ENCODE measurements around the gene ZNHIT2. TPM values are rescaled to one million over a fixed set of nuclear protein-coding genes. Genes with fewer than 3 reads are reported as not detected.
A peak's percentile ranks its signal among the peaks of the same experiment; 100 is the strongest.

Gene ZNHIT2
- total and polyA plus RNA-seq, 2 experiments from 2014 or later: 13.2 to 15.5 TPM

DNA sequence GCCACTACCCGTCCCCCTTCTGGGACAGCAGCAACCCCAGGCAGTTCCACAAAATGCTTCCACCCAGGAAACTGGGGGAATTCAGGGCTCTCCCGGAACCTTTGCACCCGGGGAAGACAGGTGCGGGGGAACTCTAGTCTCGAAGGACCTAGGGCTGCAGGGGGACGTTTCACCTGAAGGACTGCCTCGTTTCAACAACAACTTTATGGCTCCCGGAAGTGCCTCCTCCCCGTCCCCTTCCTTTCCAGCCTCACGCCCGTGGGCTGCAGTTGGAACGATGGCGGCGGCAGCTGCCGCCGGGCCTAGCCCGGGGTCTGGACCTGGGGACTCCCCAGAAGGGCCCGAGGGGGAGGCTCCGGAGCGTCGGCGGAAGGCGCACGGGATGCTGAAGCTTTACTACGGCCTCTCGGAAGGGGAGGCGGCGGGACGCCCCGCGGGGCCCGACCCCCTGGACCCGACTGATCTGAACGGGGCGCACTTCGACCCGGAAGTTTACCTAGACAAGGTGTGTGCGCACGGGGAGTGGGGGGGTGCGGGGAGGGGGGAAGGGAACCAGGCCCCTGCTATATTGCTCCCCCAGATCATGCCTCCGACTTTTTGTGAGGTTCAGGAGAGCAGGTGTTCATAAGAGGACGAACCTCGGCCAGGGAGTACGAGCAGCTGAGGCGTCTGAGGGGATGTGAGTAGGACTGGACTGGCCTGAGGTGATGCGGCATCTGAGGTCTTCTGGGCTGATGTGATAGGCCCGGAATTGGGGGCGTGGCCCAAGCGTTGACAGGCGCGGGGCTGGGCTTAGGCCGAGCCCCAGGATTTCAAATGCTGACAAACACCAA lies 21.3 kb downstream of the ZNHIT2 start, which contains the start of gene VPS51:
VPS51 (plus strand) TSS at position 241 of the 833 bp plus-strand sequence; CDS start at position 278, 37 bp downstream.
- Histone ChIP-seq H3K9me3 (ENCODE audit: low read depth) (no peaks in the 10 kb centered on the region), H3K27ac (peak within 1 kb of the TSS; percentile 80), H3K4me3 (peak within 1 kb of the TSS; percentile 93), H3K36me3 (ENCODE audit: low read depth) (0 out of 2 replicates have a peak, but pooled peaks cover 4% of the 10 kb centered on the region), H3K9ac (peak within 1 kb of the TSS; percentile 97), H3K79me2 (ENCODE audit: insufficient read depth) (peaks cover 47% of the 10 kb centered on the region), H3F3A (ENCODE audit: insufficient read depth) (peaks cover 11% of the 10 kb centered on the region; the same call in 1 of the 2 replicates), H3K27me3 (replicated peaks; ENCODE audit: insufficient read depth) (no peaks in the 10 kb centered on the region), H4K20me1 (ENCODE audit: insufficient read depth) (no peaks in the 10 kb centered on the region), H3K9me2 (ENCODE audit: insufficient read depth) (no peaks in the 10 kb centered on the region), H3K4me1 (ENCODE audit: insufficient read depth) (peaks cover 7% of the 10 kb centered on the region; the same call in 1 of the 2 replicates), H3K4me2 (ENCODE audit: unreplicated experiment) (peak within 1 kb of the TSS; percentile 75), H2AFZ (peak within 1 kb of the TSS; percentile 98)
- TF ChIP-seq EZH2phosphoT487 (IDR thresholded peaks at IDR 0.05; ENCODE audit: insufficient read depth, low read depth) (no peak), EZH2 (IDR thresholded peaks at IDR 0.05; ENCODE audit: insufficient read depth, poor library complexity, severe bottlenecking) (no peak)
- 1 to 6% methylated on average over 35 to 44 of the region's 52 CpGs for WGBS, 2 experiments (ENCODE audit: low coverage in 1 of 2, low lambda C conversion rate in 2 of 2, missing lambda C conversion rate in 2 of 2)
- DNase-seq: peak; percentile 96
- in situ Hi-C loops (cut with MboI): no loop called here

GRCh38 chr11:65095427-65095826 lies 22.1 kb downstream of the ZNHIT2 start:
- peak overlapping the region; percentile 97 for H3K9ac ChIP-seq
- H3K27me3 ChIP-seq (replicated peaks; ENCODE audit: insufficient read depth): no peaks in the 10 kb centered on the region
- DNase-seq: no peak
- no peaks in the 10 kb centered on the region for H3K9me2 ChIP-seq (ENCODE audit: insufficient read depth)
- WGBS, 2 experiments (ENCODE audit: low coverage in 1 of 2, low lambda C conversion rate in 2 of 2, missing lambda C conversion rate in 2 of 2): 81 to 83% methylated on average over 14 to 22 of the region's 22 CpGs
- peak overlapping the region; percentile 75 for H3K4me2 ChIP-seq (ENCODE audit: unreplicated experiment)
- peak overlapping the region; percentile 98 for H2AFZ ChIP-seq
- 0 out of 2 replicates have a peak, but pooled peaks cover 4% of the 10 kb centered on the region for H3K36me3 ChIP-seq (ENCODE audit: low read depth)
- peaks cover 7% of the 10 kb centered on the region; the same call in 1 of the 2 replicates for H3K4me1 ChIP-seq (ENCODE audit: insufficient read depth)
- no peak for TF ChIP-seq EZH2phosphoT487 (IDR thresholded peaks at IDR 0.05; ENCODE audit: insufficient read depth, low read depth)
- no peak for TF ChIP-seq EZH2 (IDR thresholded peaks at IDR 0.05; ENCODE audit: insufficient read depth, poor library complexity, severe bottlenecking)
- H4K20me1 ChIP-seq (ENCODE audit: insufficient read depth): no peaks in the 10 kb centered on the region
- peaks cover 11% of the 10 kb centered on the region; the same call in 1 of the 2 replicates for H3F3A ChIP-seq (ENCODE audit: insufficient read depth)
- H3K79me2 ChIP-seq (ENCODE audit: insufficient read depth): peaks cover 40% of the 10 kb centered on the region
- H3K9me3 ChIP-seq (ENCODE audit: low read depth): no peaks in the 10 kb centered on the region
- peak overlapping the region; percentile 93 for H3K4me3 ChIP-seq
- in situ Hi-C loops (cut with MboI): no loop called here
- no peak overlapping the region for H3K27ac ChIP-seq

DNA sequence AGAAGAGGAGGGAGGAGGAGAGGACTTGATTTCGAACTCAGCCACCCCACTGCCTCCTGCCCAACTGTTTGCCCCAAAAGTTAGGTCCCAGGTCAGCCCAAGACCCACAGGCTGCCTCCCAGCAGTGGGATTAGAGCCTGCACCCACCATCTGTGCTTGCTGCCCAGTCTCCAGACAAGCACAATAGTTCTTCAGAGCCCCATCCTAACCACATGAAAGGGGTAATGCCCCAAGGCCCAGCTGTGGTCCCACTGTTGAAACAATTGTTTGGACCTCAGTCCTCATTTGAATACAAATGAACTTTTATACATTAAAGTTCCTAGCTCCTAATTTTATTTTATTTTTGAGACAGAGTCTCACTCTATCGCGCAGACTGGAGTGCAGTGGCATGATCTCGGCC lies 26.9 kb downstream of the ZNHIT2 start:
- Histone ChIP-seq H3K9ac (no peak overlapping the region), H3K9me3 (ENCODE audit: low read depth) (no peaks in the 10 kb centered on the region), H3K9me2 (ENCODE audit: insufficient read depth) (no peaks in the 10 kb centered on the region), H4K20me1 (ENCODE audit: insufficient read depth) (no peaks in the 10 kb centered on the region), H3K4me1 (ENCODE audit: insufficient read depth) (no peaks in the 10 kb centered on the region), H3K27me3 (replicated peaks; ENCODE audit: insufficient read depth) (no peaks in the 10 kb centered on the region), H3K79me2 (ENCODE audit: insufficient read depth) (peaks cover 3% of the 10 kb centered on the region), H3F3A (ENCODE audit: insufficient read depth) (peaks cover 11% of the 10 kb centered on the region; the same call in 1 of the 2 replicates), H2AFZ (no peak overlapping the region), H3K4me2 (ENCODE audit: unreplicated experiment) (no peak overlapping the region), H3K4me3 (no peak overlapping the region), H3K36me3 (ENCODE audit: low read depth) (peaks cover 8% of the 10 kb centered on the region; the same call in 1 of the 2 replicates), H3K27ac (no peak overlapping the region)
- no peak for TF ChIP-seq EZH2 (IDR thresholded peaks at IDR 0.05; ENCODE audit: insufficient read depth, poor library complexity, severe bottlenecking)
- TF ChIP-seq EZH2phosphoT487 (IDR thresholded peaks at IDR 0.05; ENCODE audit: insufficient read depth, low read depth): no peak
- WGBS, 2 experiments (ENCODE audit: low coverage in 1 of 2, low lambda C conversion rate in 2 of 2, missing lambda C conversion rate in 2 of 2): 95 to 96% methylated on average over 4 of the region's 4 CpGs
- DNase-seq: no peak
- in situ Hi-C loops (cut with MboI): no loop called here

- H3K9me3 ChIP-seq (ENCODE audit: low read depth): no peaks in the 10 kb centered on the region
- no peak overlapping the region for H3K9ac ChIP-seq
- no peak overlapping the region for H3K4me3 ChIP-seq
- H3K36me3 ChIP-seq (ENCODE audit: low read depth): peaks cover 9% of the 10 kb centered on the region; the same call in 1 of the 2 replicates
- H3K4me2 ChIP-seq (ENCODE audit: unreplicated experiment): no peak overlapping the region
- 96 to 98% methylated on average over 4 of the region's 4 CpGs for WGBS, 2 experiments (ENCODE audit: low coverage in 1 of 2, low lambda C conversion rate in 2 of 2, missing lambda C conversion rate in 2 of 2)
- no peaks in the 10 kb centered on the region for H3K27me3 ChIP-seq (replicated peaks; ENCODE audit: insufficient read depth)
- peaks cover 5% of the 10 kb centered on the region; the same call in 1 of the 2 replicates for H3F3A ChIP-seq (ENCODE audit: insufficient read depth)
- H3K79me2 ChIP-seq (ENCODE audit: insufficient read depth): peaks cover 14% of the 10 kb centered on the region
- H3K4me1 ChIP-seq (ENCODE audit: insufficient read depth): 0 out of 2 replicates have a peak, but pooled peaks cover 5% of the 10 kb centered on the region
- H3K27ac ChIP-seq: no peak overlapping the region
- H3K9me2 ChIP-seq (ENCODE audit: insufficient read depth): no peaks in the 10 kb centered on the region
- H4K20me1 ChIP-seq (ENCODE audit: insufficient read depth): no peaks in the 10 kb centered on the region
- in situ Hi-C loops (cut with MboI): no loop called here
- TF ChIP-seq EZH2phosphoT487 (IDR thresholded peaks at IDR 0.05; ENCODE audit: insufficient read depth, low read depth): no peak
- no peak overlapping the region for H2AFZ ChIP-seq
- no peak for DNase-seq
These were observed 27.9 kb downstream of the ZNHIT2 start for GRCh38 chr11:65089621-65090020.

All from GM23248 (cell line).